ENCODE measurements around the gene SOX15.

The SOX15 gene

GRCh38 chr17:7587420-7588151, 2.3 kb downstream of the SOX15 start:
- H3K36me3 Mint-ChIP-seq, result peaks cover 70% of the 10 kb centered on the region
- no peak overlapping the region for H3K4me3 Mint-ChIP-seq
- ATAC-seq (no peak), DNase-seq (ENCODE audit: low spot score in 2 of 2) (no peak)
- peak overlapping the region; percentile 49 for H3K27ac Mint-ChIP-seq
- peaks cover 29% of the 10 kb centered on the region for H3K4me1 Mint-ChIP-seq
- H3K9me3 Mint-ChIP-seq, result no peaks in the 10 kb centered on the region

- no peak for ATAC-seq
- Mint-ChIP-seq H3K36me3 (peaks cover 69% of the 10 kb centered on the region), H3K4me3 (no peak overlapping the region), H3K27ac (peak overlapping the region; percentile 49), H3K9me3 (no peaks in the 10 kb centered on the region), H3K4me1 (peaks cover 35% of the 10 kb centered on the region)
- DNase-seq (ENCODE audit: low spot score in 2 of 2), result no peak
Observed at GRCh38 chr17:7586673-7587419, 3.0 kb downstream of the SOX15 start.

- Mint-ChIP-seq H3K4me3 (peak within 1 kb of the TSS; percentile 93), H3K36me3 (peaks cover 79% of the 10 kb centered on the region), H3K4me1 (peaks cover 66% of the 10 kb centered on the region), H3K9me3 (no peaks in the 10 kb centered on the region), H3K27ac (peak within 1 kb of the TSS; percentile 97)
- DNase-seq (ENCODE audit: low spot score in 2 of 2), result peak; percentile 87 to 97
- ATAC-seq, result peak; percentile 84
Observed at GRCh38 chr17:7583253-7584109, 6.4 kb downstream of the SOX15 start, which contains the start of gene MPDU1. Gene MPDU1, plus strand, starts transcription at chr17:7583852. Its CDS starts 11 bp downstream, at chr17:7583863.

GRCh38 chr17:7582396-7583252, 7.3 kb downstream of the SOX15 start:
- H3K27ac Mint-ChIP-seq, result peak overlapping the region; percentile 97
- H3K4me1 Mint-ChIP-seq, result peaks cover 75% of the 10 kb centered on the region
- peak overlapping the region; percentile 93 for H3K4me3 Mint-ChIP-seq
- peaks cover 79% of the 10 kb centered on the region for H3K36me3 Mint-ChIP-seq
- no peaks in the 10 kb centered on the region for H3K9me3 Mint-ChIP-seq
- ATAC-seq, result no peak
- peak in 1 of 2 donors; percentile 53 for DNase-seq (ENCODE audit: low spot score in 2 of 2)

GRCh38 chr17:7580604-7581575, 9.0 kb downstream of the SOX15 start:
- peak in 1 of 2 donors; percentile 51 for DNase-seq (ENCODE audit: low spot score in 2 of 2)
- Mint-ChIP-seq H3K9me3 (no peaks in the 10 kb centered on the region), H3K36me3 (peaks cover 85% of the 10 kb centered on the region), H3K4me1 (peaks cover 84% of the 10 kb centered on the region), H3K4me3 (peak overlapping the region; percentile 93), H3K27ac (peak overlapping the region; percentile 97)
- ATAC-seq, result no peak

- H3K4me1 Mint-ChIP-seq, result peaks cover 85% of the 10 kb centered on the region
- peak overlapping the region; percentile 97 for H3K27ac Mint-ChIP-seq
- ATAC-seq (peak; percentile 2), DNase-seq (ENCODE audit: low spot score in 2 of 2) (no peak)
- peak overlapping the region; percentile 93 for H3K4me3 Mint-ChIP-seq
- H3K9me3 Mint-ChIP-seq, result no peaks in the 10 kb centered on the region
- H3K36me3 Mint-ChIP-seq, result peaks cover 90% of the 10 kb centered on the region
Observed at GRCh38 chr17:7579834-7580603, 9.9 kb downstream of the SOX15 start.

- Mint-ChIP-seq H3K27ac (peak within 1 kb of the TSS; percentile 97), H3K4me1 (peaks cover 85% of the 10 kb centered on the region), H3K9me3 (no peaks in the 10 kb centered on the region), H3K36me3 (peaks cover 90% of the 10 kb centered on the region), H3K4me3 (peak within 1 kb of the TSS; percentile 93)
- DNase-seq (ENCODE audit: low spot score in 2 of 2) (peak; percentile 53 to 85), ATAC-seq (peak; percentile 80)
Observed at GRCh38 chr17:7579001-7579833, 10.7 kb downstream of the SOX15 start, which contains the start of gene CD68. Gene CD68, plus strand, starts transcription at chr17:7579638. Its CDS starts 40 bp downstream, at chr17:7579678.

- no peak for DNase-seq (ENCODE audit: low spot score in 2 of 2)
Observed at GRCh38 chr17:7577327-7578199, 12.3 kb downstream of the SOX15 start.

GRCh38 chr17:7576432-7576937, 13.4 kb downstream of the SOX15 start:
- no peaks in the 10 kb centered on the region for H3K9me3 Mint-ChIP-seq
- H3K4me1 Mint-ChIP-seq, result peaks cover 95% of the 10 kb centered on the region
- peaks cover 97% of the 10 kb centered on the region for H3K36me3 Mint-ChIP-seq
- DNase-seq (ENCODE audit: low spot score in 2 of 2) (peak in 1 of 2 donors; percentile 55), ATAC-seq (no peak)
- peak overlapping the region; percentile 100 for H3K27ac Mint-ChIP-seq
- H3K4me3 Mint-ChIP-seq, result peak overlapping the region; percentile 94

More at GRCh38 chr17:7577327-7578199, 12.3 kb downstream of the SOX15 start:
- no peaks in the 10 kb centered on the region for H3K9me3 Mint-ChIP-seq
- peak overlapping the region; percentile 100 for H3K27ac Mint-ChIP-seq
- peak overlapping the region; percentile 94 for H3K4me3 Mint-ChIP-seq
- H3K4me1 Mint-ChIP-seq, result peaks cover 92% of the 10 kb centered on the region
- H3K36me3 Mint-ChIP-seq, result peaks cover 94% of the 10 kb centered on the region
- ATAC-seq, result no peak

GRCh38 chr17:7575959-7576358, 13.9 kb downstream of the SOX15 start:
- DNase-seq (ENCODE audit: low spot score in 2 of 2) (no peak), ATAC-seq (no peak)
- Mint-ChIP-seq H3K36me3 (peaks cover 97% of the 10 kb centered on the region), H3K27ac (peak overlapping the region; percentile 100), H3K4me1 (peaks cover 95% of the 10 kb centered on the region), H3K9me3 (no peaks in the 10 kb centered on the region), H3K4me3 (peak overlapping the region; percentile 94)

- H3K27ac Mint-ChIP-seq, result peak overlapping the region; percentile 100
- no peak for ATAC-seq
- peaks cover 93% of the 10 kb centered on the region for H3K4me1 Mint-ChIP-seq
- H3K36me3 Mint-ChIP-seq, result peaks cover 97% of the 10 kb centered on the region
- DNase-seq (ENCODE audit: low spot score in 2 of 2), result no peak
- H3K4me3 Mint-ChIP-seq, result peak overlapping the region; percentile 94
- no peaks in the 10 kb centered on the region for H3K9me3 Mint-ChIP-seq
Observed at GRCh38 chr17:7575481-7575883, 14.4 kb downstream of the SOX15 start.

Data from stimulated activated effector memory CD8-positive, alpha-beta T cell treated with anti-CD3 and anti-CD28 coated beads, Interleukin-12 subunit alpha, Interleukin-12 subunit beta, amount 100 ng/mL, for 72 hours (primary cell).